PC-9 (cell line): ENCODE data around the gene ZNF157. TPM values are rescaled to one million over a fixed set of nuclear protein-coding genes. Genes with fewer than 3 reads are reported as not detected.

Source experiments
- BruUV-seq: library from RNA; stranded (reverse); fragments of 400-500 nt; replicated peaks from 2 replicates; lab custom pipeline; 2021; lab: Mats Ljungman, UMichigan
- CTCF ChIA-PET: fragments of 300-600 bp; sonication (Branson Sonifier 250); formaldehyde crosslinking; loops from one replicate; lab custom pipeline; 2022; ENCODE audit warnings: antibody characterized with exemption; lab: Charles Lee
- POLR2A ChIA-PET: fragments of 300-600 bp; sonication (Branson Sonifier 250); formaldehyde crosslinking; loops from one replicate; lab custom pipeline; 2022; ENCODE audit warnings: antibody characterized with exemption; ENCODE audit not compliant: unreplicated experiment; lab: Charles Lee
- DNase-seq, 2 experiments: peaks; one replicate each; pipeline versions ENCODE4 v3.0.0 to v3.0.0-alpha.2; 2015 to 2022; ENCODE audit warnings: mixed read lengths in 1 of 2
- H2AFZ ChIP-seq: fragments of 200-600 bp; sonication (generic); 2 replicates; pipeline ENCODE4 v1.8.1; 2017; ENCODE audit warnings: antibody characterized with exemption
- H3F3A ChIP-seq: fragments of 200-600 bp; sonication (generic); 2 replicates; pipeline ENCODE4 v1.8.1; 2017; ENCODE audit warnings: antibody characterized with exemption, mild to moderate bottlenecking, low read depth; ENCODE audit not compliant: insufficient read depth
- H3K27ac ChIP-seq: fragments of 200-600 bp; sonication (generic); 2 replicates; pipeline ENCODE4 v1.6.1; 2016; ENCODE audit warnings: mixed run types
- H3K27me3 ChIP-seq: fragments of 200-600 bp; sonication (generic); 2 replicates; pipeline ENCODE4 v1.6.1; 2016; ENCODE audit warnings: low read depth, mixed run types; ENCODE audit not compliant: insufficient read depth
- H3K36me3 ChIP-seq: fragments of 200-600 bp; sonication (generic); 2 replicates; pipeline ENCODE4 v1.6.1; 2016; ENCODE audit warnings: low read depth, mixed run types
- H3K4me1 ChIP-seq: fragments of 200-600 bp; sonication (generic); replicated peaks from 2 replicates; pipeline ENCODE4 v1.6.1; 2016; ENCODE audit warnings: mixed run types; ENCODE audit not compliant: insufficient read depth
- H3K4me2 ChIP-seq: fragments of 200-600 bp; sonication (generic); 2 replicates; pipeline ENCODE4 v1.6.1; 2017; ENCODE audit warnings: mixed run types
- H3K4me3 ChIP-seq: fragments of 200-600 bp; sonication (generic); 2 replicates; pipeline ENCODE4 v1.6.1; 2016; ENCODE audit warnings: mixed run types
- H3K79me2 ChIP-seq: fragments of 200-600 bp; sonication (generic); 2 replicates; pipeline ENCODE4 v1.6.1; 2017; ENCODE audit warnings: low read depth, mixed run types
- H3K9me2 ChIP-seq: fragments of 200-600 bp; sonication (generic); 2 replicates; pipeline ENCODE4 v1.8.1; 2017; ENCODE audit warnings: mild to moderate bottlenecking; ENCODE audit not compliant: insufficient read depth
- H3K9me3 ChIP-seq: fragments of 200-600 bp; sonication (generic); 2 replicates; pipeline ENCODE4 v1.8.1; 2016; ENCODE audit warnings: low read depth; ENCODE audit not compliant: insufficient read depth
- H4K20me1 ChIP-seq: fragments of 200-600 bp; sonication (generic); 2 replicates; pipeline ENCODE4 v1.8.1; 2017; ENCODE audit not compliant: insufficient read depth
- CTCF ChIP-seq: fragments of 200-600 bp; sonication (generic); conservative IDR thresholded peaks from 2 replicates; pipeline ENCODE4 v1.6.1; 2017; ENCODE audit warnings: mixed run types, antibody characterized with exemption, mild to moderate bottlenecking, moderate library complexity
- EZH2 ChIP-seq: fragments of 200-600 bp; sonication (generic); IDR thresholded peaks from 2 replicates; pipeline ENCODE4 v1.8.0; 2017; ENCODE audit warnings: antibody characterized with exemption, low read depth
- intact Hi-C: fragments of 100-400 bp; cut with micrococcal nuclease; formaldehyde crosslinking; loops from one replicate; pipeline ENCODE4 v1.10.0; 2022; ENCODE audit not compliant: unreplicated experiment
- total RNA-seq: library from RNA; stranded (reverse); gene quantifications from 2 replicates; pipeline ENCODE4 v1.2.3, GENCODE V29; 2021

ZNF157 gene
- total RNA-seq, 1 experiment from 2014 or later: not detected

GRCh38 chrX:47460561-47460960, 90.2 kb downstream of the ZNF157 start:
- POLR2A ChIA-PET: no interaction called here
- no peaks in the 10 kb centered on the region for H3K27me3 ChIP-seq
- BruUV-seq: no TSS peak

More at GRCh38 chrX:47460561-47460960, 90.2 kb downstream of the ZNF157 start:
- Histone ChIP-seq H3K4me1 (no peaks in the 10 kb centered on the region), H3K9me3 (no peaks in the 10 kb centered on the region), H3K9me2 (no peaks in the 10 kb centered on the region), H4K20me1 (no peaks in the 10 kb centered on the region), H3K27ac (no peak overlapping the region), H3F3A (no peaks in the 10 kb centered on the region), H2AFZ (no peak overlapping the region), H3K36me3 (no peaks in the 10 kb centered on the region), H3K4me2 (no peak overlapping the region), H3K79me2 (no peaks in the 10 kb centered on the region), H3K4me3 (no peak overlapping the region)
- TF ChIP-seq EZH2 (no peak), CTCF (no peak)
- DNase-seq: no peak
- CTCF ChIA-PET: no interaction called here
- intact Hi-C loops: no loop called here

Other genes starting within 250 kb of the ZNF157 start
- gene NDUFB11, start 225.9 kb upstream of the ZNF157 start, total RNA-seq: 58.2 and 61.9 TPM in 2 replicates
- 31.9 and 34.8 TPM in 2 replicates for gene RBM10, start 225.4 kb upstream of the ZNF157 start, total RNA-seq
- 121 and 126 TPM in 2 replicates for gene UBA1, start 176.7 kb upstream of the ZNF157 start, total RNA-seq
- gene CDK16, start 151.9 kb upstream of the ZNF157 start, total RNA-seq: 67.7 and 82.1 TPM in 2 replicates
- gene USP11, start 137.6 kb upstream of the ZNF157 start, total RNA-seq: 25.3 and 30.9 TPM in 2 replicates
- 1.8 and 3.1 TPM in 2 replicates for gene ZNF41, start 112.6 kb downstream of the ZNF157 start, total RNA-seq
- 27.3 and 31.1 TPM in 2 replicates for gene ARAF, start 190.6 kb downstream of the ZNF157 start, total RNA-seq
- 48.6 and 59.5 TPM in 2 replicates for gene TIMP1, start 211.9 kb downstream of the ZNF157 start, total RNA-seq
- not detected in 2 replicates for gene SYN1, start 249.3 kb downstream of the ZNF157 start, total RNA-seq